Aorta (tissue), 5 donors: Measurements from ENCODE around the gene OPTC. TPM values are rescaled to one million over a fixed set of nuclear protein-coding genes. Genes with fewer than 3 reads are reported as not detected.

Experiments
- ATAC-seq: fragments of 200-7000 bp; cut with Tn5 transposase; one replicate; pipeline ENCODE4 v1.9.1; 2022; ENCODE audit warnings: moderate library complexity; ENCODE audit not compliant: low FRiP score
- DNase-seq, 2 donors: peaks; one replicate each; pipeline ENCODE4 v3.0.0-alpha.2; 2020
- H3K27ac ChIP-seq, 2 donors: one replicate each; pipeline ENCODE4 v1.5.1; 2013; ENCODE audit warnings: low read length in 2 of 2, mild to moderate bottlenecking in 2 of 2, moderate library complexity in 2 of 2, control low read depth in 1 of 2, inconsistent platforms in 1 of 2, low read depth in 1 of 2
- H3K27me3 ChIP-seq, 2 donors: one replicate each; pipeline ENCODE4 v1.6.1; 2013; ENCODE audit warnings: control low read depth in 1 of 2, low read length in 1 of 2, mild to moderate bottlenecking in 1 of 2, moderate library complexity in 1 of 2; ENCODE audit not compliant: insufficient read depth in 2 of 2, control insufficient read depth in 1 of 2
- H3K36me3 ChIP-seq, 2 donors: one replicate each; pipeline ENCODE4 v1.6.1; 2013; ENCODE audit warnings: control low read depth in 1 of 2, low read length in 1 of 2, mild to moderate bottlenecking in 1 of 2; ENCODE audit not compliant: insufficient read depth in 2 of 2, control insufficient read depth in 1 of 2
- H3K4me1 ChIP-seq, 2 donors: one replicate each; pipeline ENCODE4 v1.6.1; 2013; ENCODE audit warnings: low read length in 2 of 2, control low read depth in 1 of 2, mild to moderate bottlenecking in 1 of 2, moderate library complexity in 1 of 2; ENCODE audit not compliant: insufficient read depth in 2 of 2, control insufficient read depth in 1 of 2
- H3K4me3 ChIP-seq, 2 donors: one replicate each; pipeline ENCODE4 v1.5.1; 2013; ENCODE audit warnings: low read length in 2 of 2, control low read depth in 1 of 2, mild to moderate bottlenecking in 1 of 2
- H3K9me3 ChIP-seq: one replicate; pipeline ENCODE4 v1.6.1; 2013; ENCODE audit warnings: mild to moderate bottlenecking, low read length; ENCODE audit not compliant: control insufficient read depth
- WGBS, 2 donors: extraction: QIAGEN DNeasy Blood & Tissue Kit; methylation state at CpG; one replicate each; pipeline ENCODE4 v1.1.7; 2013; 5-methylcytosine and 5-hydroxymethylcytosine counted together
- intact Hi-C, 2 donors: fragments of 100-400 bp; cut with DNase I; formaldehyde crosslinking; loops; one replicate each; pipeline versions ENCODE4 v1.14.2 to v1.15.0; 2022
- polyA plus RNA-seq, 2 donors: library from polyadenylated mRNA; stranded (reverse); fragments of 200-250 nt; gene quantifications; one replicate each; pipeline ENCODE4 v1.2.3, GENCODE V29; 2013
- total RNA-seq, 2 donors: library from RNA; stranded (reverse); fragmentation: NEBNext Ultra II Directional; extraction: Animal tissue kit (Norgen Biotek cat#: 25700); gene quantifications; one replicate each; pipeline ENCODE4 v1.2.1, GENCODE V29; 2021
- donor health status: healthy with polysubstance abuse.
- donor health status: Bipolar disorder and iron deficiency.
- donor health status: DM: no; HTN: no; CAD: no.
- donor health status: DM: no; HTN: no; CAD: no.
- donor health status: DM: yes; HTN: yes; CAD: no.

The OPTC gene
- total and polyA plus RNA-seq, 4 donors, result 0.56 TPM; not detected in 3

DNA sequence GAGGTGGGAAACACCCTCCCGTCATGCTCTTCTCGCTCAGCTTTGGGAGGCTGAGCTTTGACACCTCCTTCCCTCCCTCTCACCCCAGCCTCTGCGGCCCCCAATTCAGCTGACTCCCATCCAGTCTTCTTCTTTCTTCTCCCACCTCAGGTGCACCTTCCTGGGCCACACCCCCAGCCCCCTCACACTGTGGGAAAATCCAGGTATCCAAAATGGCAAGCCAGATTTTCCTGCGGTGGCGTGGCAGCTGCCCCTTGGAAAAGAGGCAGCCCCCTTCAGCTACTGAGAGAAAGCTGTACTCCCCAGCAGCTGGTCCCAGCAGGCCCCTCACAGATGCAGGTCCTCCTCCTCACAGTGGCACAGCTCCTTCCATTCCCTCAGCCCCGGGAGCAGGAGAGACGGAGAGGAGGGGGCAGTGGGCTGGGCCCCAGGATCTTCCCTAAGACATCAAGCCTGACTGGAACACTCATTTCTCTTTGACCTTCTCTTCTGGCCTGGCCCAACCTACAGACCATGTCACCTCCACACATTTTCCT, 61.6 kb downstream of the OPTC start:
- intact Hi-C loops, result loop anchor here (2.0 to 5.0 kb wide), 3 partner anchors 48 to 137 kb away; no protein-coding TSS in a partner anchor
- no peaks in the 10 kb centered on the region for H3K36me3 ChIP-seq
- peaks cover 3 to 8% of the 10 kb centered on the region in 2 donors for H3K4me1 ChIP-seq
- no peaks in the 10 kb centered on the region for H3K27me3 ChIP-seq
- ATAC-seq, result no peak
- peak overlapping the region; percentile 93 to 96 for H3K27ac ChIP-seq
- WGBS, 2 donors, result 41 to 44% methylated on average over 7 of the region's 7 CpGs
- no peaks in the 10 kb centered on the region for H3K9me3 ChIP-seq
- H3K4me3 ChIP-seq, result no peak overlapping the region
- no peak for DNase-seq

- ATAC-seq (peak; percentile 64), DNase-seq (peak; percentile 82 to 93)
- WGBS, 2 donors, result 7% methylated on average over 16 of the region's 16 CpGs
- peak overlapping the region; percentile 93 to 99 for H3K27ac ChIP-seq
- peaks cover 3 to 8% of the 10 kb centered on the region in 2 donors for H3K4me1 ChIP-seq
- intact Hi-C loops, result loop anchor here (2.0 to 5.0 kb wide), 3 partner anchors 49 to 137 kb away; no protein-coding TSS in a partner anchor
- no peaks in the 10 kb centered on the region for H3K9me3 ChIP-seq
- H3K4me3 ChIP-seq, result no peak overlapping the region
- H3K36me3 ChIP-seq, result no peaks in the 10 kb centered on the region
- H3K27me3 ChIP-seq, result no peaks in the 10 kb centered on the region
Observed at GRCh38 chr1:203556047-203556851, 62.3 kb downstream of the OPTC start.

GRCh38 chr1:203557390-203557789, 63.4 kb downstream of the OPTC start:
- Histone ChIP-seq H3K4me3 (no peak overlapping the region), H3K36me3 (no peaks in the 10 kb centered on the region), H3K4me1 (peaks cover 3 to 4% of the 10 kb centered on the region in 2 donors), H3K9me3 (no peaks in the 10 kb centered on the region), H3K27ac (peak overlapping the region; percentile 99), H3K27me3 (no peaks in the 10 kb centered on the region)
- ATAC-seq, result peak; percentile 50
- 2 to 7% methylated on average over 7 of the region's 7 CpGs for WGBS, 2 donors
- intact Hi-C loops, result loop anchor here (2.0 to 5.0 kb wide), 3 partner anchors 50 to 135 kb away; no protein-coding TSS in a partner anchor
- DNase-seq, result peak; percentile 85 to 92

- peak; percentile 85 to 89 for DNase-seq
- 3 to 6% methylated on average over 5 of the region's 5 CpGs for WGBS, 2 donors
- no peaks in the 10 kb centered on the region for H3K36me3 ChIP-seq
- ATAC-seq, result peak; percentile 83
- intact Hi-C loops, result loop anchor here (2.0 to 5.0 kb wide), 2 partner anchors 51 to 69 kb away; partner anchors contain the start of gene ATP2B4 (in 1 of the 2)
- H3K4me1 ChIP-seq, result peaks cover 3 to 4% of the 10 kb centered on the region in 2 donors
- no peak overlapping the region for H3K4me3 ChIP-seq
- H3K27me3 ChIP-seq, result no peaks in the 10 kb centered on the region
- H3K27ac ChIP-seq, result peak overlapping the region; percentile 99
- H3K9me3 ChIP-seq, result no peaks in the 10 kb centered on the region
Observed at GRCh38 chr1:203558064-203558760, 64.3 kb downstream of the OPTC start.

Other genes starting within 250 kb of the OPTC start
- gene BTG2, start 188.6 kb upstream of the OPTC start, total RNA-seq, result 100 to 1,000 TPM in 1 of 2 donors, 10 to 100 TPM in 1; 51.6 to 302 TPM
- 100 to 1,000 TPM in 1 of 2 donors, 10 to 100 TPM in 1; 36.2 to 117 TPM for gene BTG2, start 188.6 kb upstream of the OPTC start, polyA plus RNA-seq
- 100 to 1,000 TPM; 204 to 353 TPM for gene FMOD, start 143.0 kb upstream of the OPTC start, total RNA-seq
- gene FMOD, start 143.0 kb upstream of the OPTC start, polyA plus RNA-seq, result 100 to 1,000 TPM; 159 to 177 TPM
- 100 to 1,000 TPM; 174 to 217 TPM for gene PRELP, start 18.3 kb upstream of the OPTC start, total RNA-seq
- gene PRELP, start 18.3 kb upstream of the OPTC start, polyA plus RNA-seq, result 100 to 1,000 TPM; 152 to 178 TPM
- 100 to 1,000 TPM; 154 to 169 TPM for gene ATP2B4, start 132.7 kb downstream of the OPTC start, total RNA-seq
- 10 to 100 TPM; 15.2 to 67.8 TPM for gene ATP2B4, start 132.7 kb downstream of the OPTC start, polyA plus RNA-seq